ENCODE measurements around the gene OR52E6. TPM values are rescaled to one million over a fixed set of nuclear protein-coding genes. Genes with fewer than 3 reads are reported as not detected.

OR52E6 gene
- polyA plus RNA-seq, 4 donors: not detected

GRCh38 chr11:5807580-5807979 lies 34.1 kb downstream of the OR52E6 start:
- no peak for DNase-seq (ENCODE audit: low read depth in 4 of 4, low spot score in 3 of 4)

GRCh38 chr11:5803982-5804381 lies 37.7 kb downstream of the OR52E6 start:
- DNase-seq (ENCODE audit: low read depth in 4 of 4, low spot score in 3 of 4): no peak

DNA sequence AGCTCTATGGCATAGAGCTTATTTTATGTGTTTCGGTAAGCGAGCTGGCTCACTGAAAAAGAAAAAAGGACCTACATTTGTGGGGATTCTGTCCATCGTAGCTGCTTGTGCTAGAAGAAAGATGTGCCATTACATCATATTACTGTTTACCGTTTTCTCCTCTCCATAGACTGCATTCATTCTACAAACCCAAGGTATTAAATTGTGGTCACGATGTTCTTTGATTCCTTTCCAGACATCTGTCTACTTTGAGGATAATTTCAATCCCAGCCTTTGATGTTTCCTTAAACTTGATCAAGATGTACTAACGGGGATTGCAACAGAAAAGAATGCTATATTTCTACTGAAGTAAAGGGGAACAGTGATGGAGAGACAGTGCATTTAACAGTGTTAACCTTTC lies 45.2 kb downstream of the OR52E6 start:
- no peak for DNase-seq (ENCODE audit: low read depth in 4 of 4, low spot score in 3 of 4)

- no peak for DNase-seq (ENCODE audit: low read depth in 4 of 4, low spot score in 3 of 4)
Observed at GRCh38 chr11:5791165-5791564, 50.5 kb downstream of the OR52E6 start, which contains the start of gene OR52N1. TSS of gene OR52N1 (minus strand) at chr11:5791265. CDS start at chr11:5788816, 2,449 bp downstream.

Other genes with a start within 250 kb of the OR52E6 start
- 10 to 100 TPM; 16.9 to 73.5 (median 39.6) TPM for gene TRIM6, start 245.3 kb downstream of the OR52E6 start, polyA plus RNA-seq (ENCODE audit: insufficient read length in 4 of 4)
- gene TRIM34, start 216.9 kb downstream of the OR52E6 start, polyA plus RNA-seq (ENCODE audit: insufficient read length in 4 of 4): 10 to 100 TPM in 3 of 4 donors, 1 to 10 TPM in 1; 8.2 to 12.7 (median 11.5) TPM
- 10 to 100 TPM; 34.8 to 46.9 (median 41.6) TPM for gene TRIM5, start 156.8 kb downstream of the OR52E6 start, polyA plus RNA-seq (ENCODE audit: insufficient read length in 4 of 4)
- gene TRIM22, start 152.1 kb downstream of the OR52E6 start, polyA plus RNA-seq (ENCODE audit: insufficient read length in 4 of 4): 10 to 100 TPM in 1 of 4 donors, 1 to 10 TPM in 3; 6.9 to 10.6 (median 7.9) TPM
- not detected for gene OR56B1, start 105.4 kb downstream of the OR52E6 start, polyA plus RNA-seq (ENCODE audit: insufficient read length in 4 of 4)
- gene OR52N4, start 87.7 kb downstream of the OR52E6 start, polyA plus RNA-seq (ENCODE audit: insufficient read length in 4 of 4): not detected
- not detected for gene OR52N5, start 58.5 kb downstream of the OR52E6 start, polyA plus RNA-seq (ENCODE audit: insufficient read length in 4 of 4)
- gene OR52N1, start 50.6 kb downstream of the OR52E6 start, polyA plus RNA-seq (ENCODE audit: insufficient read length in 4 of 4): not detected
- not detected for gene OR52N2, start 33.0 kb downstream of the OR52E6 start, polyA plus RNA-seq (ENCODE audit: insufficient read length in 4 of 4)
- not detected for gene OR52E8, start 15.8 kb upstream of the OR52E6 start, polyA plus RNA-seq (ENCODE audit: insufficient read length in 4 of 4)
- gene OR52E4, start 38.7 kb upstream of the OR52E6 start, polyA plus RNA-seq (ENCODE audit: insufficient read length in 4 of 4): under 1 TPM in 1 of 4 donors, not detected in 3; 0.03 TPM
- not detected for gene OR52E5, start 51.3 kb upstream of the OR52E6 start, polyA plus RNA-seq (ENCODE audit: insufficient read length in 4 of 4)
- under 1 TPM in 1 of 4 donors, not detected in 3; 0.05 TPM for gene OR56A3, start 100.4 kb upstream of the OR52E6 start, polyA plus RNA-seq (ENCODE audit: insufficient read length in 4 of 4)
- not detected for gene OR56A5, start 126.6 kb upstream of the OR52E6 start, polyA plus RNA-seq (ENCODE audit: insufficient read length in 4 of 4)
- gene OR52L1, start 145.1 kb upstream of the OR52E6 start, polyA plus RNA-seq (ENCODE audit: insufficient read length in 4 of 4): not detected
- gene OR56A4, start 165.0 kb upstream of the OR52E6 start, polyA plus RNA-seq (ENCODE audit: insufficient read length in 4 of 4): under 1 TPM in 2 of 4 donors, not detected in 2; 0.01 to 0.06 TPM
- gene OR56A1, start 188.9 kb upstream of the OR52E6 start, polyA plus RNA-seq (ENCODE audit: insufficient read length in 4 of 4): under 1 TPM in 1 of 4 donors, not detected in 3; under 0.01 TPM

Data from right renal pelvis (tissue), 4 donors.